Left forelimb (tissue), 1 donor: ENCODE results near the gene TEX47.

Experiments used
- DNase-seq: peaks from one replicate; pipeline ENCODE4 v3.0.0-alpha.2; 2018; ENCODE audit warnings: low spot score

Gene TEX47

GRCh38 chr7:88795553-88795952 lies at the start of gene TEX47:
Gene TEX47 (minus strand): TSS chr7:88795737. CDS start chr7:88794942, 795 bp downstream.
- no peak for DNase-seq

GRCh38 chr7:88845091-88845490 lies 49.6 kb upstream of the TEX47 start:
- no peak for DNase-seq

- DNase-seq = no peak
Measured at GRCh38 chr7:88842201-88842600, 46.7 kb upstream of the TEX47 start.

GRCh38 chr7:88835147-88835728 lies 39.7 kb upstream of the TEX47 start:
- no peak for DNase-seq

GRCh38 chr7:88826222-88826621 lies 30.7 kb upstream of the TEX47 start:
- no peak for DNase-seq

GRCh38 chr7:88818552-88818951 lies 23.0 kb upstream of the TEX47 start:
- no peak for DNase-seq

GRCh38 chr7:88806280-88807037 lies 10.9 kb upstream of the TEX47 start:
- no peak for DNase-seq

GRCh38 chr7:88801046-88801445 lies 5.5 kb upstream of the TEX47 start:
- no peak for DNase-seq

GRCh38 chr7:88792361-88792760 lies 3.2 kb downstream of the TEX47 start:
- DNase-seq = no peak

GRCh38 chr7:88791891-88792290 lies 3.6 kb downstream of the TEX47 start:
- no peak for DNase-seq

GRCh38 chr7:88789480-88790064 lies 6.0 kb downstream of the TEX47 start:
- no peak for DNase-seq

GRCh38 chr7:88787777-88788176 lies 7.8 kb downstream of the TEX47 start:
- DNase-seq = no peak

GRCh38 chr7:88775838-88776237 lies 19.7 kb downstream of the TEX47 start:
- DNase-seq = no peak

- DNase-seq = no peak
Measured at GRCh38 chr7:88772776-88773175, 22.8 kb downstream of the TEX47 start.

GRCh38 chr7:88771417-88771816 lies 24.1 kb downstream of the TEX47 start:
- no peak for DNase-seq

GRCh38 chr7:88761779-88762178 lies 33.8 kb downstream of the TEX47 start:
- DNase-seq = no peak

- DNase-seq = no peak
Measured at GRCh38 chr7:88760136-88760515, 35.4 kb downstream of the TEX47 start.

GRCh38 chr7:88759230-88760135 lies 36.1 kb downstream of the TEX47 start, which contains the start of gene ZNF804B:
Gene ZNF804B (plus strand): TSS chr7:88759700. CDS start chr7:88759977, 277 bp downstream.
- peak; percentile 61 for DNase-seq

GRCh38 chr7:88758381-88759229 lies 36.9 kb downstream of the TEX47 start:
- DNase-seq = peak; percentile 65

GRCh38 chr7:88757371-88757770 lies 38.2 kb downstream of the TEX47 start:
- no peak for DNase-seq

- no peak for DNase-seq
Measured at GRCh38 chr7:88756802-88757201, 38.7 kb downstream of the TEX47 start.
